Cardiac muscle cell (in vitro differentiated cells and primary cell): ENCODE measurements around the gene NHERF2. TPM values are rescaled to one million over a fixed set of nuclear protein-coding genes. Genes with fewer than 3 reads are reported as not detected.

Experiments
- DNase-seq, 2 donors: peaks; one replicate each; pipeline versions ENCODE4 v3.0.0 to v3.0.0-alpha.2; 2010 to 2017; ENCODE audit warnings: low read depth in 1 of 2, low spot score in 1 of 2
- H3K27ac ChIP-seq: fragments of 200-600 bp; sonication (generic); 2 replicates; pipeline ENCODE4 v1.5.1; 2016
- H3K27me3 ChIP-seq: fragments of 200-600 bp; sonication (generic); 2 replicates; pipeline ENCODE4 v1.6.0; 2016; ENCODE audit warnings: control low read depth
- H3K36me3 ChIP-seq: fragments of 200-600 bp; sonication (generic); 2 replicates; pipeline ENCODE4 v1.5.1; 2016; ENCODE audit warnings: control low read depth
- H3K4me1 ChIP-seq: fragments of 200-600 bp; sonication (generic); 2 replicates; pipeline ENCODE4 v1.8.1; 2017; ENCODE audit warnings: low read depth, mild to moderate bottlenecking, mixed run types
- H3K4me3 ChIP-seq: fragments of 200-600 bp; sonication (generic); 2 replicates; pipeline ENCODE4 v1.5.1; 2016; ENCODE audit warnings: mild to moderate bottlenecking
- H3K9me3 ChIP-seq: fragments of 200-600 bp; sonication (generic); 2 replicates; pipeline ENCODE4 v1.5.1; 2017; ENCODE audit warnings: low read depth, mild to moderate bottlenecking, control low read depth
- CTCF ChIP-seq: IDR thresholded peaks from 2 replicates; pipeline ENCODE4 v1.5.1; 2012; ENCODE audit warnings: low read depth, mild to moderate bottlenecking, low read length
- polyA plus RNA-seq: library from polyadenylated mRNA; unstranded; fragments of >200 nt; fragmentation: Nextera tagmentation; extraction: Ambion mirVana; gene quantifications from 2 replicates; pipeline ENCODE4 v1.2.1, GENCODE V29; 2016
- total RNA-seq: library from RNA; depleted of rRNA; stranded (reverse); fragments of >200 nt; gene quantifications from 2 replicates; pipeline ENCODE4 v1.2.3, GENCODE V29; 2016

The NHERF2 gene
- total and polyA plus RNA-seq, 2 experiments from 2014 or later, result 34.7 to 37.4 TPM

DNA sequence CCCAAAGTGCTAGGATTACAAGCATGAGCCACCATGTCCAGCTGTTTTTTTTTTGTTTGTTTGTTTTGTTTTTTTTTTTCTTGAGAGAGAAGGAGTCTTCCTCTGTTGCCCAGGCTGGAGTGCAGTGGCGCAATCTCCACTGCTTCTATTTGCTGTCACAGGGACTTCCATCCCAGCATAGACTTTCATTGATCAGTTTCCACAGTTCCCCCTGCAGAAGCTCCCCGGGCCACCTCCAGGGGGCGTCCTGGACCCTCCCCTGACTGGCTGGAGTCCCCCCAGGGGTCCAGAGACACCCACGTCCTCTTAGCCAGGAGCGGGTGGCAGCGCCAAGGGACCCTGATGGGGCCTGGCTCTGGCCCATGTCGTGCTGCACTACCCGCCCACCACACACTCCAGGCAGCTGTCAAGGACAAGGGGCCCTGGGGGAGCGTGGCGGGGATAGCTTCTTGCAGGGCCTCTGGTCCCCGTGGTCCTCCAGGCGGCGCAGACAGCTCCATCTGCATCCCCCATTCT is 10.2 kb upstream of the NHERF2 start:
- Histone ChIP-seq H3K27me3 (peaks cover 41% of the 10 kb centered on the region), H3K4me3 (no peak overlapping the region), H3K36me3 (no peaks in the 10 kb centered on the region), H3K9me3 (no peaks in the 10 kb centered on the region), H3K4me1 (peaks cover 12% of the 10 kb centered on the region), H3K27ac (no peak overlapping the region)
- no peak for DNase-seq
- TF ChIP-seq CTCF, result peak; percentile 50

DNA sequence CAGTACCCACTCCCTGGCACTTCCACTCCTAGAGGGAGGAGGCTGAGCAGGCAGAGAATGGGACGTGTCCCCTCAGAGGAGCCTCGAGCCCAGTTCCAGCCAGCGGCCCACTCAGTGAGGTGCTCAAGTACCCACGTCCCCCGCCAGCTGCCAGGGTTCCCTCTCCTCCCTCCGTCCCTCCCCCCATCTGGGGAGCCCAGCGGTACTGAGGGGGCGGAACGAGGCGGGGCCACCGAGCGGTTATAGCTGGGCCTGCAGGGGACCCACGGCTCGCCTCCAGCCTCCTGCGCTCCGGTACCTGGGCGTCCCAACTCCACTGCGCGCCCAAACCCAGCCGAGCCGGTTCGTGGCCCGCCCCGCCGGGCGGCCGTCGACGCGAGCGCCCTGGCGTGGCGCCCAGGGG is 7.2 kb upstream of the NHERF2 start, which contains the start of gene NPW:
Gene NPW (plus strand): TSS at position 268 of the 403 bp plus-strand sequence.
- peaks cover 12% of the 10 kb centered on the region for H3K4me1 ChIP-seq
- peak within 1 kb of the TSS; percentile 7 for H3K4me3 ChIP-seq
- peaks cover 44% of the 10 kb centered on the region for H3K27me3 ChIP-seq
- H3K36me3 ChIP-seq, result no peaks in the 10 kb centered on the region
- no peak for DNase-seq
- no peaks in the 10 kb centered on the region for H3K9me3 ChIP-seq
- no peak for TF ChIP-seq CTCF
- H3K27ac ChIP-seq, result no peak within 1 kb of the TSS

DNA sequence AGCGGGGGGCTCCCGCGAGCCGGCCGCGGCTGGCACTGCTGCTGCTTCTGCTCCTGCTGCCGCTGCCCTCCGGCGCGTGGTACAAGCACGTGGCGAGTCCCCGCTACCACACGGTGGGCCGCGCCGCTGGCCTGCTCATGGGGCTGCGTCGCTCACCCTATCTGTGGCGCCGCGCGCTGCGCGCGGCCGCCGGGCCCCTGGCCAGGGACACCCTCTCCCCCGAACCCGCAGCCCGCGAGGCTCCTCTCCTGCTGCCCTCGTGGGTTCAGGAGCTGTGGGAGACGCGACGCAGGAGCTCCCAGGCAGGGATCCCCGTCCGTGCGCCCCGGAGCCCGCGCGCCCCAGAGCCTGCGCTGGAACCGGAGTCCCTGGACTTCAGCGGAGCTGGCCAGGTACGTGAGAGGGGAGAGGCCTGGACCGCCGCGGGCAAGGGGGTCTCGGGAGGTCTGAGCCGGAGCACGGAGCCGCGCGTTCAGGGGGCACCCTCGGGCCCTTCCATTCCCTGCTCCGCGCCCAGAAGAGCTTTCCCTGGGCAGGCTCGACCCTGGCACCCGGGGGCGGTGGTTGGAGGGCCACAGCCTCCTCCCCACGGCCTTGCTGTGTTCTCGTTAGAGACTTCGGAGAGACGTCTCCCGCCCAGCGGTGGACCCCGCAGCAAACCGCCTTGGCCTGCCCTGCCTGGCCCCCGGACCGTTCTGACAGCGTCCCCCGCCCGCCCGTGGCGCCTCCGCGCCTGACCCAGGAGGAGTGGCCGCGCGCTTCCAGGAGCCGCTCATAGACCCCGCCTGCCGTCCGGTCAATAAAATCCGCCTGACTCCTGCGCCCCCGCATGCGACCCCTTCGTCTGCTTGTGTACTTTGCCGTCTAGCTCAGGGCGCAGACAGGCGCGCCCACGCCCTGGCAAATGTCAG is 6.5 kb upstream of the NHERF2 start:
- Histone ChIP-seq H3K36me3 (no peaks in the 10 kb centered on the region), H3K4me1 (peaks cover 12% of the 10 kb centered on the region), H3K4me3 (peak overlapping the region; percentile 7), H3K27me3 (peaks cover 44% of the 10 kb centered on the region), H3K9me3 (no peaks in the 10 kb centered on the region), H3K27ac (no peak overlapping the region)
- no peak for TF ChIP-seq CTCF
- peak in 1 of 2 donors; percentile 43 for DNase-seq

- Histone ChIP-seq H3K36me3 (no peaks in the 10 kb centered on the region), H3K27ac (no peak overlapping the region), H3K4me1 (peaks cover 7% of the 10 kb centered on the region), H3K4me3 (no peak overlapping the region), H3K9me3 (no peaks in the 10 kb centered on the region), H3K27me3 (peaks cover 45% of the 10 kb centered on the region)
- no peak for TF ChIP-seq CTCF
- DNase-seq, result peak; percentile 61 to 70
Observed at GRCh38 chr16:2022723-2023091, 4.0 kb upstream of the NHERF2 start.

DNA sequence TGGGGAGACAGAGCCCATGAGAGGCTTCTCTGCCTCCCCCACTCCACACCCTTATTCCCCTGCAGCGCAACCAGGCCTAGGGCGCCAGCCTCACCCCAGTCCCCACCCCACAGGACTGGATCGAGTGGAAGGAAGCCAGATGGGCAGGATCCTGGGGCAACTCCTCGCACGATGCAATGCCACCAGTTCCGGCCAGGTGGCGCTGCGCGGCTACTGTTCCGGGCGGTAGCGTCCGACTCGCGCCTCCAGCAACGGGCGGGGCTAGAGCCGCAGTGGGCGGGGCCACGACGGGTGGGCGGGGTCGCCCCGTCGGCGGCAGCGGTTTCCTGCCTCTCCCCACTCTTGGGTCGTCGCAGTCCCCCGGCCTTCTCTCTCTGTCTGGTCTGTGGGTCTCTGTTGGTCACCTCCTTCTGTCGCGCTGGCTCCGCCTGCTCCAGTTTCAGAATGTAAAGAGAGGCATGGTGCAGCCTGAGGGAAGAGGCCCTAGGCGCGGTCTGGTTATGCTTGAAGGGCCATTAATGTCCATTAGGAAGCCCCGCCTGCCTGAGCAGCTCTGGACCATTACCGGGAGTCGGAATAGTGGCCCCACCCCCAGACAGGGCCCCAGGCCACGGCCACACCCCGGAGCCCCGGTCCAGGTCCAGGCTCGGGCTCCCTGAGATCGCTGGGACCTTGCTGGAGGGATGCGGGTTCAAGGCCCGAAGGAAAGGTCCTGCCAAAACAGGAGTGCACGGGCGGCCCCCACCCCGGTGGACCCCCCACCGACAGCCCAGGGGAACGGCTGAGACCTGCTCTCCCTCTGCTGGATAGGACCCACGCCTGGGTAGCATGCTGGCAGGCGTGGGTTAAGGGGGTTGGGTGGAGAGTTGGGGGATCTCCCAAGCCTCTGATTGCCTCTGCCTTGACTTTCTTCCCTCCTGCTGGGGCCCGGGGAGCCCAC is 3.3 kb upstream of the NHERF2 start:
- H3K9me3 ChIP-seq, result no peaks in the 10 kb centered on the region
- TF ChIP-seq CTCF, result peak; percentile 89
- H3K36me3 ChIP-seq, result no peaks in the 10 kb centered on the region
- no peak overlapping the region for H3K27ac ChIP-seq
- peaks cover 38% of the 10 kb centered on the region for H3K27me3 ChIP-seq
- H3K4me1 ChIP-seq, result peaks cover 7% of the 10 kb centered on the region
- H3K4me3 ChIP-seq, result no peak overlapping the region
- DNase-seq, result peak; percentile 90 to 92
